Measurements from ENCODE around the gene RPL27. TPM values are rescaled to one million over a fixed set of nuclear protein-coding genes. Genes with fewer than 3 reads are reported as not detected.

RPL27 gene
- total RNA-seq, 1 donor from 2014 or later, result 1,032 TPM

- H3K36me3 ChIP-seq (ENCODE audit: insufficient read depth, low read length), result peaks cover 2% of the 10 kb centered on the region
- no peaks in the 10 kb centered on the region for H3K79me2 ChIP-seq (ENCODE audit: insufficient read depth, low read length)
- H3K4me2 ChIP-seq (ENCODE audit: low read length), result no peak overlapping the region
- H3K27ac ChIP-seq (ENCODE audit: low read depth, low read length), result no peak overlapping the region
- no peaks in the 10 kb centered on the region for H3K4me1 ChIP-seq (ENCODE audit: insufficient read depth, low read length)
- H2AFZ ChIP-seq (ENCODE audit: low read depth, low read length), result no peak overlapping the region
- Mint-ChIP-seq H3K4me3 (ENCODE audit: unreplicated experiment) (peak overlapping the region; percentile 41), H3K4me1 (ENCODE audit: low read depth, unreplicated experiment) (peaks cover 30% of the 10 kb centered on the region), H3K27ac (ENCODE audit: unreplicated experiment) (peak overlapping the region; percentile 43), H3K36me3 (ENCODE audit: low read depth, unreplicated experiment) (peaks cover 13% of the 10 kb centered on the region), H3K27me3 (ENCODE audit: low read depth, unreplicated experiment) (no peaks in the 10 kb centered on the region), H3K9me3 (ENCODE audit: unreplicated experiment) (peaks cover 2% of the 10 kb centered on the region)
- no peak overlapping the region for H3K4me3 ChIP-seq (ENCODE audit: insufficient read depth, low read depth, low read length)
- no peaks in the 10 kb centered on the region for H3K27me3 ChIP-seq (ENCODE audit: insufficient read depth, low read length)
- no peaks in the 10 kb centered on the region for H3K9me3 ChIP-seq (ENCODE audit: insufficient read depth, low read depth, low read length)
- no peak for FAIRE-seq
- TF ChIP-seq EZH2 (IDR thresholded peaks at IDR 0.05; ENCODE audit: insufficient read depth, low read length) (no peak), CTCF (IDR thresholded peaks at IDR 0.05; ENCODE audit: insufficient read depth, low read depth, low read length) (no peak)
- no peak overlapping the region for H3K9ac ChIP-seq (ENCODE audit: low read length)
- DNase-seq (ENCODE audit: low read depth), result no peak
- peaks cover 8% of the 10 kb centered on the region for H4K20me1 ChIP-seq (ENCODE audit: insufficient read depth, low read length)
Observed at GRCh38 chr17:43010667-43011308, 12.6 kb downstream of the RPL27 start.

GRCh38 chr17:43011728-43012472, 13.7 kb downstream of the RPL27 start:
- peaks cover 7% of the 10 kb centered on the region for H3K36me3 Mint-ChIP-seq (ENCODE audit: low read depth, unreplicated experiment)
- no peaks in the 10 kb centered on the region for H3K4me1 ChIP-seq (ENCODE audit: insufficient read depth, low read length)
- H3K9me3 ChIP-seq (ENCODE audit: insufficient read depth, low read depth, low read length), result no peaks in the 10 kb centered on the region
- H3K4me3 ChIP-seq (ENCODE audit: insufficient read depth, low read depth, low read length), result no peak overlapping the region
- H3K9me3 Mint-ChIP-seq (ENCODE audit: unreplicated experiment), result no peaks in the 10 kb centered on the region
- peaks cover 2% of the 10 kb centered on the region for H3K36me3 ChIP-seq (ENCODE audit: insufficient read depth, low read length)
- no peak overlapping the region for H3K27ac ChIP-seq (ENCODE audit: low read depth, low read length)
- FAIRE-seq (no peak), DNase-seq (ENCODE audit: low read depth) (no peak)
- H3K9ac ChIP-seq (ENCODE audit: low read length), result no peak overlapping the region
- no peak overlapping the region for H3K4me2 ChIP-seq (ENCODE audit: low read length)
- H3K27me3 Mint-ChIP-seq (ENCODE audit: low read depth, unreplicated experiment), result no peaks in the 10 kb centered on the region
- peaks cover 16% of the 10 kb centered on the region for H4K20me1 ChIP-seq (ENCODE audit: insufficient read depth, low read length)
- no peaks in the 10 kb centered on the region for H3K27me3 ChIP-seq (ENCODE audit: insufficient read depth, low read length)
- H3K79me2 ChIP-seq (ENCODE audit: insufficient read depth, low read length), result no peaks in the 10 kb centered on the region
- H3K4me3 Mint-ChIP-seq (ENCODE audit: unreplicated experiment), result no peak overlapping the region
- H3K27ac Mint-ChIP-seq (ENCODE audit: unreplicated experiment), result no peak overlapping the region
- H3K4me1 Mint-ChIP-seq (ENCODE audit: low read depth, unreplicated experiment), result peaks cover 29% of the 10 kb centered on the region
- no peak for TF ChIP-seq CTCF (IDR thresholded peaks at IDR 0.05; ENCODE audit: insufficient read depth, low read depth, low read length)
- no peak for TF ChIP-seq EZH2 (IDR thresholded peaks at IDR 0.05; ENCODE audit: insufficient read depth, low read length)
- H2AFZ ChIP-seq (ENCODE audit: low read depth, low read length), result no peak overlapping the region

GRCh38 chr17:43013296-43013695, 15.1 kb downstream of the RPL27 start:
- H3K9me3 Mint-ChIP-seq (ENCODE audit: unreplicated experiment), result no peaks in the 10 kb centered on the region
- peak overlapping the region; percentile 34 for H3K27ac Mint-ChIP-seq (ENCODE audit: unreplicated experiment)
- peaks cover 7% of the 10 kb centered on the region for H3K79me2 ChIP-seq (ENCODE audit: insufficient read depth, low read length)
- H3K4me1 ChIP-seq (ENCODE audit: insufficient read depth, low read length), result peaks cover under 1% of the 10 kb centered on the region
- H3K4me1 Mint-ChIP-seq (ENCODE audit: low read depth, unreplicated experiment), result peaks cover 36% of the 10 kb centered on the region
- FAIRE-seq (no peak), DNase-seq (ENCODE audit: low read depth) (no peak)
- no peak overlapping the region for H2AFZ ChIP-seq (ENCODE audit: low read depth, low read length)
- H3K9me3 ChIP-seq (ENCODE audit: insufficient read depth, low read depth, low read length), result no peaks in the 10 kb centered on the region
- H3K36me3 ChIP-seq (ENCODE audit: insufficient read depth, low read length), result peaks cover 5% of the 10 kb centered on the region
- no peak overlapping the region for H3K4me2 ChIP-seq (ENCODE audit: low read length)
- H3K27ac ChIP-seq (ENCODE audit: low read depth, low read length), result no peak overlapping the region
- peaks cover 11% of the 10 kb centered on the region for H3K36me3 Mint-ChIP-seq (ENCODE audit: low read depth, unreplicated experiment)
- no peak overlapping the region for H3K9ac ChIP-seq (ENCODE audit: low read length)
- H3K4me3 ChIP-seq (ENCODE audit: insufficient read depth, low read depth, low read length), result no peak overlapping the region
- peaks cover 24% of the 10 kb centered on the region for H4K20me1 ChIP-seq (ENCODE audit: insufficient read depth, low read length)
- no peaks in the 10 kb centered on the region for H3K27me3 Mint-ChIP-seq (ENCODE audit: low read depth, unreplicated experiment)
- H3K4me3 Mint-ChIP-seq (ENCODE audit: unreplicated experiment), result no peak overlapping the region
- no peaks in the 10 kb centered on the region for H3K27me3 ChIP-seq (ENCODE audit: insufficient read depth, low read length)
- TF ChIP-seq CTCF (IDR thresholded peaks at IDR 0.05; ENCODE audit: insufficient read depth, low read depth, low read length) (no peak), EZH2 (IDR thresholded peaks at IDR 0.05; ENCODE audit: insufficient read depth, low read length) (no peak)
